Measurements from ENCODE around the gene DEPDC1B. TPM values are rescaled to one million over a fixed set of nuclear protein-coding genes. Genes with fewer than 3 reads are reported as not detected.

The DEPDC1B gene
- total RNA-seq, 1 experiment from 2014 or later = 22.2 TPM

DNA sequence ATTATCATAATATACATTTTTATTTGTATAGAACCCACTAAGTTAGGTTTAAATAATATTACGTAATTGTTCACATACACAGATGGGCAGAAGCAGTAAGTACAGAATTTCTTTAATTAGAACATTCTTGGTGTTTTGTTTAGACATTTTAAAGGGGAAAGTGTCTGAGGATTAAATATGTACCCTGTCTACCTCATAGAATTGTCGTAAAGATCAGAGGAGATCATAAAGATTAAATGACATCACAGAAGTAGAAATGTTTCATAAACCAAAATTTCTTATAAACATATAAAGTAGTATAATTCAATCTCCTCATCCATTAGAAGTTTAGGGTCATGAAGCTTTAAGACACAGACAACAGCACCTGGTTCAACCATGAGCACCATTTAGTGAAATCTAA, 20.1 kb downstream of the DEPDC1B start:
- POLR2A ChIA-PET = no interaction called here
- H3K4me3 ChIP-seq (ENCODE audit: low read depth in 2 of 2, low read length in 2 of 2) = no peak overlapping the region
- BruUV-seq (replicated peaks) = no TSS peak
- CTCF ChIA-PET = no interaction called here
- in situ Hi-C loops (cut with HindIII; ENCODE audit: low pct_unique_long_range_greater_than_20kb, low sequenced_read_pairs) (no loop called here), intact Hi-C loops (cut with micrococcal nuclease; ENCODE audit: unreplicated experiment) (loop anchor here (5.0 to 10.0 kb wide), 2 partner anchors 162 to 255 kb away; partner anchors contain the start of gene ELOVL7)
- TF ChIP-seq, protein P1, sequence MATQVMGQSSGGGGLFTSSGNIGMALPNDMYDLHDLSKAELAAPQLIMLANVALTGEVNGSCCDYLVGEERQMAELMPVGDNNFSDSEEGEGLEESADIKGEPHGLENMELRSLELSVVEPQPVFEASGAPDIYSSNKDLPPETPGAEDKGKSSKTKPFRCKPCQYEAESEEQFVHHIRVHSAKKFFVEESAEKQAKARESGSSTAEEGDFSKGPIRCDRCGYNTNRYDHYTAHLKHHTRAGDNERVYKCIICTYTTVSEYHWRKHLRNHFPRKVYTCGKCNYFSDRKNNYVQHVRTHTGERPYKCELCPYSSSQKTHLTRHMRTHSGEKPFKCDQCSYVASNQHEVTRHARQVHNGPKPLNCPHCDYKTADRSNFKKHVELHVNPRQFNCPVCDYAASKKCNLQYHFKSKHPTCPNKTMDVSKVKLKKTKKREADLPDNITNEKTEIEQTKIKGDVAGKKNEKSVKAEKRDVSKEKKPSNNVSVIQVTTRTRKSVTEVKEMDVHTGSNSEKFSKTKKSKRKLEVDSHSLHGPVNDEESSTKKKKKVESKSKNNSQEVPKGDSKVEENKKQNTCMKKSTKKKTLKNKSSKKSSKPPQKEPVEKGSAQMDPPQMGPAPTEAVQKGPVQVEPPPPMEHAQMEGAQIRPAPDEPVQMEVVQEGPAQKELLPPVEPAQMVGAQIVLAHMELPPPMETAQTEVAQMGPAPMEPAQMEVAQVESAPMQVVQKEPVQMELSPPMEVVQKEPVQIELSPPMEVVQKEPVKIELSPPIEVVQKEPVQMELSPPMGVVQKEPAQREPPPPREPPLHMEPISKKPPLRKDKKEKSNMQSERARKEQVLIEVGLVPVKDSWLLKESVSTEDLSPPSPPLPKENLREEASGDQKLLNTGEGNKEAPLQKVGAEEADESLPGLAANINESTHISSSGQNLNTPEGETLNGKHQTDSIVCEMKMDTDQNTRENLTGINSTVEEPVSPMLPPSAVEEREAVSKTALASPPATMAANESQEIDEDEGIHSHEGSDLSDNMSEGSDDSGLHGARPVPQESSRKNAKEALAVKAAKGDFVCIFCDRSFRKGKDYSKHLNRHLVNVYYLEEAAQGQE (IDR thresholded peaks at IDR 0.05; ENCODE audit: insufficient read depth in 1 of 2, low read depth in 2 of 2, low read length in 1 of 2) = no peak
- TF ChIP-seq, protein P2, sequence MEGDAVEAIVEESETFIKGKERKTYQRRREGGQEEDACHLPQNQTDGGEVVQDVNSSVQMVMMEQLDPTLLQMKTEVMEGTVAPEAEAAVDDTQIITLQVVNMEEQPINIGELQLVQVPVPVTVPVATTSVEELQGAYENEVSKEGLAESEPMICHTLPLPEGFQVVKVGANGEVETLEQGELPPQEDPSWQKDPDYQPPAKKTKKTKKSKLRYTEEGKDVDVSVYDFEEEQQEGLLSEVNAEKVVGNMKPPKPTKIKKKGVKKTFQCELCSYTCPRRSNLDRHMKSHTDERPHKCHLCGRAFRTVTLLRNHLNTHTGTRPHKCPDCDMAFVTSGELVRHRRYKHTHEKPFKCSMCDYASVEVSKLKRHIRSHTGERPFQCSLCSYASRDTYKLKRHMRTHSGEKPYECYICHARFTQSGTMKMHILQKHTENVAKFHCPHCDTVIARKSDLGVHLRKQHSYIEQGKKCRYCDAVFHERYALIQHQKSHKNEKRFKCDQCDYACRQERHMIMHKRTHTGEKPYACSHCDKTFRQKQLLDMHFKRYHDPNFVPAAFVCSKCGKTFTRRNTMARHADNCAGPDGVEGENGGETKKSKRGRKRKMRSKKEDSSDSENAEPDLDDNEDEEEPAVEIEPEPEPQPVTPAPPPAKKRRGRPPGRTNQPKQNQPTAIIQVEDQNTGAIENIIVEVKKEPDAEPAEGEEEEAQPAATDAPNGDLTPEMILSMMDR (IDR thresholded peaks at IDR 0.05) = no peak
- no peak for TF ChIP-seq POLR2AphosphoS5 (IDR thresholded peaks at IDR 0.05; ENCODE audit: low read depth, low read length)
- TF ChIP-seq SIN3A (IDR thresholded peaks at IDR 0.05; ENCODE audit: borderline replicate concordance, insufficient read depth, low read depth, low read length) = no peak
- no peak for TF ChIP-seq TCF7L2 (IDR thresholded peaks at IDR 0.05; ENCODE audit: low read depth, low read length)
- DNase-seq (ENCODE audit: low read depth, low spot score) (no peak), ATAC-seq (no peak)
- H3K36me3 ChIP-seq (ENCODE audit: control insufficient read depth, insufficient read depth, low read length) = no peaks in the 10 kb centered on the region
- H3K27me3 ChIP-seq (ENCODE audit: control insufficient read depth, insufficient read depth, low read length) = no peaks in the 10 kb centered on the region
- H3K27ac ChIP-seq (ENCODE audit: low read length) = no peak overlapping the region
- H3K9me3 ChIP-seq (ENCODE audit: control insufficient read depth, insufficient read depth, low read depth, low read length) = no peaks in the 10 kb centered on the region
- H3K4me1 ChIP-seq (ENCODE audit: control insufficient read depth, insufficient read depth, low read length) = no peaks in the 10 kb centered on the region

DNA sequence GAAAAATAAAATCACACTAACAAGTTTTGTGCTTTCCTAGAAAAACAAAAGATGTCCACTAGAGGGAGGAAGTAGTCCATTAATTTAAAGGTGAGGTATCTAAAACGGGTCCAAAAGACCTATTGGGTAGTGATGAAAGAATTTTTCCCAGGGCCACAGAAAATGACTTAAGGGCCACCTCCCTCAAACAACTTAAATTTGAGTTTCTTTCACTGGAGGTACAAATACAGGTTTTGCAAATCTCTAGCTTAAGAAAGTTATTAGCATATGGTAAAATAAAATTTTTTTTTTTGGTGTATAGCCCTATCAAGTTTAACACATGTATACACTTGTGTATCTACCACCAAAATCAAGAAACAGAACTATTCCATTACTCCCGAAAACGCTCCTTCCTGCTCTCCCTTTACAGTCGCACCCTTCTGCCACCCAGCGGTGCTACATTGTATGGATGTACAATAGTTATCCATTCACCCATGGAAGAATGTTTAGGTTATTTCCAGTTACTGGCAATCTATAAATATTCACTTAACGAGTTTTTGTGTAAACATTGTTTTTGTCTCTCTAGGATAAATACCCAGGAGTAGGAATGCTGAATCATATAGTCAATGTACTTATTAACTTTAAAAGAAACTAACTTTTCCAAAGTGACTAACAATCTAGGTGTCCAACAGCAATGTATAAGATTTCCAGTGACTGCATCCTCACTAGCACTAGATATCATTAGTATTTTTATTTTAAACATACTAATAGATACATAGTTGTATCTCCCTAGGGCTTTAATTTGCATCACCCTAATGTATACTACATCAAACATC, 21.9 kb downstream of the DEPDC1B start:
- BruUV-seq (replicated peaks) = no TSS peak
- POLR2A ChIA-PET = interaction anchor here (0.6 kb wide), 1 partner anchor 181 kb away, joined by 4 read pairs; no protein-coding TSS in a partner anchor
- CTCF ChIA-PET = interaction anchor here (0.6 kb wide), 1 partner anchor 21 kb away, joined by 3 read pairs; no protein-coding TSS in a partner anchor
- TF ChIP-seq TCF7L2 (IDR thresholded peaks at IDR 0.05; ENCODE audit: low read depth, low read length) (no peak), SIN3A (IDR thresholded peaks at IDR 0.05; ENCODE audit: borderline replicate concordance, insufficient read depth, low read depth, low read length) (no peak)
- TF ChIP-seq, protein P2 (IDR thresholded peaks at IDR 0.05) = peak; percentile 61; the same call in 1 of the 2 replicates
- Histone ChIP-seq H3K4me3 (ENCODE audit: low read depth in 2 of 2, low read length in 2 of 2) (no peak overlapping the region), H3K4me1 (ENCODE audit: control insufficient read depth, insufficient read depth, low read length) (no peaks in the 10 kb centered on the region), H3K27ac (ENCODE audit: low read length) (no peak overlapping the region), H3K9me3 (ENCODE audit: control insufficient read depth, insufficient read depth, low read depth, low read length) (no peaks in the 10 kb centered on the region), H3K36me3 (ENCODE audit: control insufficient read depth, insufficient read depth, low read length) (no peaks in the 10 kb centered on the region), H3K27me3 (ENCODE audit: control insufficient read depth, insufficient read depth, low read length) (no peaks in the 10 kb centered on the region)
- ATAC-seq (peak; percentile 78; the same call in 1 of the 2 replicates), DNase-seq (ENCODE audit: low read depth, low spot score) (no peak)
- intact Hi-C loops (cut with micrococcal nuclease; ENCODE audit: unreplicated experiment) = loop anchor here (5.0 kb wide), 1 partner anchor 164 kb away; the partner anchor contains the start of gene ELOVL7
- in situ Hi-C loops (cut with HindIII; ENCODE audit: low pct_unique_long_range_greater_than_20kb, low sequenced_read_pairs) = no loop called here
